Measurements from ENCODE around the gene ANXA8.

DNA sequence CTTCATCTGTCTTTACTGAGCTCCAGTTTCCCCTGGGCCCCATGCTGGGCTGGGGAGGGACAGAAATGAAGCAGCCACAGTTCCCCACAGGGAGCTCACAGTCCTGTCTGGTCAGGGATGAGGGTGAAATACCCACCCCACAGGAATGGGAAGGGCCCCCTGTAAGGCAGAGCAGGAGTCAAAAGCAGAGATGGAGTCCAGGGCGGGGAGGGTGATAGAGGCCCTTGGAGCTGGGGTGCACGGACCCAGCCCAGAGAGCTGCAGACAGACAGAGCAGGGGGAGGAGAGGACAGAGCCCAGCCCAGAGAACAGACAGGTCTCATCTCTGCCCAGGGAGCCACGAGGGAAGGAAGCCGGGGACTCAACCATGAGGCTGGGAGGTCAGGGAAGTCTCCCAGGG lies 64.9 kb downstream of the ANXA8 start:
- TF ChIP-seq ZNF367 (CRISPR knock-in tag; IDR thresholded peaks at IDR 0.05; ENCODE audit: borderline replicate concordance) (no peak), DPF2 (CRISPR knock-in tag; IDR thresholded peaks at IDR 0.05; ENCODE audit: borderline replicate concordance, low read depth) (no peak), ZSCAN31 (CRISPR knock-in tag; IDR thresholded peaks at IDR 0.05; ENCODE audit: low read depth) (no peak)
